Suprapubic skin (tissue), 4 donors: ENCODE results near the gene KIRREL1.

Experiments used
- POLR2A ChIP-seq, 2 donors: fragments of 450-650 bp; IDR thresholded peaks; one replicate each; pipeline ENCODE4 v1.6.1; 2017; ENCODE audit warnings: antibody characterized with exemption in 2 of 2, mild to moderate bottlenecking in 2 of 2, moderate library complexity in 2 of 2
- POLR2AphosphoS5 ChIP-seq, 3 donors: sonication (generic); formaldehyde crosslinking; IDR thresholded peaks; one replicate each; pipeline ENCODE4 v1.6.1; 2017; ENCODE audit warnings: antibody characterized with exemption in 3 of 3
- TF ChIP-seq, protein P1 (sequence below), 2 donors: fragments of 200-600 bp in 1 of 2; fragments of 450-650 bp in 1 of 2; sonication (generic) in 1 of 2; IDR thresholded peaks; one replicate each; pipeline ENCODE4 v1.5.1; 2016 to 2019; ENCODE audit warnings: antibody characterized with exemption in 2 of 2, mild to moderate bottlenecking in 1 of 2, moderate library complexity in 1 of 2

DNA sequence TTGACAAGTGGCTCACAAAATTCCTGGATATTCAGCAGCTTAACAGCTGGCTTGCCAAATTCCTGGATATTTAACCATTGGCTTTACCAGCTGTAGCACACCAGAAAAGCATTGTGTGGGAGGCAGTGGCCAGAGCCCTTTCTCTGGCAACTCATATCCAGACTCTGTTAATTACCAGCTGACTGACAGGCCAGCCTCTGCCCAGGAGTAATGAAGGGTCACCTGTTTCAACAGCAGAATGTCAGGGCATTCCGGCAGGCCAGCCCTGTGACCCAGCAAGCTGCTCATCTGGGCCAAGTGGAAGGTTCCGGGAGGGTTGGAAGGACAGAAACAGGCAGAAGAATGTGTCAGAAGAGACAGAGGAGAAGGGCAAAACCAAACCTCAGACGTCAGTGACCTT, 35.2 kb upstream of the KIRREL1 start:
- TF ChIP-seq, protein P1, sequence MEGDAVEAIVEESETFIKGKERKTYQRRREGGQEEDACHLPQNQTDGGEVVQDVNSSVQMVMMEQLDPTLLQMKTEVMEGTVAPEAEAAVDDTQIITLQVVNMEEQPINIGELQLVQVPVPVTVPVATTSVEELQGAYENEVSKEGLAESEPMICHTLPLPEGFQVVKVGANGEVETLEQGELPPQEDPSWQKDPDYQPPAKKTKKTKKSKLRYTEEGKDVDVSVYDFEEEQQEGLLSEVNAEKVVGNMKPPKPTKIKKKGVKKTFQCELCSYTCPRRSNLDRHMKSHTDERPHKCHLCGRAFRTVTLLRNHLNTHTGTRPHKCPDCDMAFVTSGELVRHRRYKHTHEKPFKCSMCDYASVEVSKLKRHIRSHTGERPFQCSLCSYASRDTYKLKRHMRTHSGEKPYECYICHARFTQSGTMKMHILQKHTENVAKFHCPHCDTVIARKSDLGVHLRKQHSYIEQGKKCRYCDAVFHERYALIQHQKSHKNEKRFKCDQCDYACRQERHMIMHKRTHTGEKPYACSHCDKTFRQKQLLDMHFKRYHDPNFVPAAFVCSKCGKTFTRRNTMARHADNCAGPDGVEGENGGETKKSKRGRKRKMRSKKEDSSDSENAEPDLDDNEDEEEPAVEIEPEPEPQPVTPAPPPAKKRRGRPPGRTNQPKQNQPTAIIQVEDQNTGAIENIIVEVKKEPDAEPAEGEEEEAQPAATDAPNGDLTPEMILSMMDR (IDR thresholded peaks at IDR 0.05), result no peak
- TF ChIP-seq POLR2A (IDR thresholded peaks at IDR 0.05) (no peak), POLR2AphosphoS5 (IDR thresholded peaks at IDR 0.05) (no peak)
